Stimulated activated CD8-positive, alpha-beta memory T cell treated with anti-CD3 and anti-CD28 coated beads, Interleukin-12 subunit alpha, Interleukin-12 subunit beta, amount 100 ng/mL, for 1 hour (primary cell): ENCODE results near the gene PHACTR1.
"Not testable (repeated sequence)": the region's sequence is repeated elsewhere in the genome, so short reads cannot be mapped to it uniquely, and the experiment has no call there.

ENCODE experiments used
- DNase-seq: peaks from one replicate; pipeline ENCODE4 v3.0.0-alpha.2; 2020; ENCODE audit warnings: low read depth

PHACTR1 gene

GRCh38 chr6:12716298-12716916 is at the start of gene PHACTR1:
Gene PHACTR1, plus strand, starts transcription at chr6:12716767.
- no peak for DNase-seq

GRCh38 chr6:12666886-12667285 is 49.7 kb upstream of the PHACTR1 start:
- no peak for DNase-seq

GRCh38 chr6:12675931-12676330 is 40.6 kb upstream of the PHACTR1 start:
- no peak for DNase-seq

GRCh38 chr6:12679341-12679740 is 37.2 kb upstream of the PHACTR1 start:
- DNase-seq = no peak

- no peak for DNase-seq
Measured at GRCh38 chr6:12693122-12693521, 23.4 kb upstream of the PHACTR1 start.

GRCh38 chr6:12698298-12698697 is 18.3 kb upstream of the PHACTR1 start:
- no peak for DNase-seq

GRCh38 chr6:12704946-12705345 is 11.6 kb upstream of the PHACTR1 start:
- DNase-seq = no peak

GRCh38 chr6:12709116-12709515 is 7.5 kb upstream of the PHACTR1 start:
- DNase-seq = no peak

GRCh38 chr6:12709556-12710232 is 6.9 kb upstream of the PHACTR1 start:
- no peak for DNase-seq

GRCh38 chr6:12710921-12711320 is 5.6 kb upstream of the PHACTR1 start:
- no peak for DNase-seq

GRCh38 chr6:12714022-12714421 is 2.5 kb upstream of the PHACTR1 start:
- no peak for DNase-seq

GRCh38 chr6:12715437-12715836 is 1.1 kb upstream of the PHACTR1 start:
- no peak for DNase-seq

- DNase-seq = no peak
Measured at GRCh38 chr6:12717356-12717755, 789 bp downstream of the PHACTR1 start.

- DNase-seq = no peak
Measured at GRCh38 chr6:12718015-12718414, 1.4 kb downstream of the PHACTR1 start.

- DNase-seq = no peak
Measured at GRCh38 chr6:12719017-12719416, 2.5 kb downstream of the PHACTR1 start.

- DNase-seq = no peak
Measured at GRCh38 chr6:12720310-12720709, 3.7 kb downstream of the PHACTR1 start.

GRCh38 chr6:12725263-12725662 is 8.7 kb downstream of the PHACTR1 start:
- no peak for DNase-seq

GRCh38 chr6:12729467-12729866 is 12.9 kb downstream of the PHACTR1 start:
- DNase-seq = no peak

GRCh38 chr6:12730809-12731208 is 14.2 kb downstream of the PHACTR1 start:
- DNase-seq = not testable (repeated sequence)

- DNase-seq = no peak
Measured at GRCh38 chr6:12733876-12734275, 17.3 kb downstream of the PHACTR1 start.

- DNase-seq = no peak
Measured at GRCh38 chr6:12735786-12736185, 19.2 kb downstream of the PHACTR1 start.

- DNase-seq = no peak
Measured at GRCh38 chr6:12748411-12748810, 31.8 kb downstream of the PHACTR1 start.

- DNase-seq = no peak
Measured at GRCh38 chr6:12748815-12749521, 32.4 kb downstream of the PHACTR1 start.
